HCT116 (cell line): ENCODE data around the gene PANK1. TPM values are rescaled to one million over a fixed set of nuclear protein-coding genes. Genes with fewer than 3 reads are reported as not detected.

ENCODE experiments used
- ATAC-seq: fragments of 200-7000 bp; cut with Tn5 transposase; 2 replicates; pipeline ENCODE4 v1.9.1; 2020; ENCODE audit warnings: mild to moderate bottlenecking, moderate library complexity
- BruUV-seq: library from RNA; stranded (reverse); fragments of 400-500 nt; replicated peaks from 2 replicates; lab custom pipeline; 2021; lab: Mats Ljungman, UMichigan
- CTCF ChIA-PET: fragments of 300-600 bp; sonication (Branson Sonifier 250); formaldehyde crosslinking; loops from one replicate; lab custom pipeline; 2021; ENCODE audit warnings: antibody characterized with exemption; lab: Charles Lee
- POLR2A ChIA-PET: fragments of 300-600, 350-600 bp; sonication (Branson Sonifier 250); formaldehyde crosslinking; loops from one replicate; lab custom pipeline; 2021; ENCODE audit warnings: antibody characterized with exemption; lab: Charles Lee
- RAD21 ChIA-PET, 2 experiments: fragments of 300-600 bp; sonication (Branson Sonifier 250); formaldehyde crosslinking; loops; one replicate each; lab custom pipeline; 2023; ENCODE audit warnings: low total read pairs in 2 of 2; ENCODE audit not compliant: uncharacterized antibody in 2 of 2, unreplicated experiment in 2 of 2, low non-redundant PET in 1 of 2; lab: Charles Lee
- DNase-seq: peaks from one replicate; pipeline ENCODE4 v3.0.0-alpha.2; 2010; ENCODE audit warnings: low read depth, low spot score
- H2AFZ ChIP-seq: fragments of 200-600 bp; shearing (Covaris generic), sonication (generic); 2 replicates; pipeline ENCODE4 v1.6.1; 2017; ENCODE audit warnings: low read depth, mixed run types, mixed read lengths, antibody characterized with exemption, low read length; ENCODE audit not compliant: poor library complexity, severe bottlenecking
- H3K27ac ChIP-seq: 2 replicates; pipeline ENCODE4 v1.5.1; 2012; ENCODE audit warnings: low read depth, low read length
- H3K27me3 ChIP-seq: fragments of 200-600 bp; sonication (generic); 2 replicates; pipeline ENCODE4 v1.6.1; 2016; ENCODE audit warnings: mixed run types, low read length, mixed read lengths; ENCODE audit not compliant: insufficient read depth
- H3K36me3 ChIP-seq, 2 experiments: fragments of 200-500 bp in 1 of 2; fragments of 200-600 bp in 1 of 2; sonication (Bioruptor generic) in 1 of 2; sonication (generic) in 1 of 2; 2 replicates each; pipeline versions ENCODE4 v1.5.1 to v1.6.1; 2014 to 2016; ENCODE audit warnings: low read length in 2 of 2, inconsistent platforms in 1 of 2, mixed read lengths in 1 of 2, mixed run types in 1 of 2; ENCODE audit not compliant: insufficient read depth in 2 of 2, control insufficient read depth in 1 of 2
- H3K4me1 ChIP-seq, 2 experiments: fragments of 200-600 bp in 1 of 2; sonication (generic) in 1 of 2; 2 replicates each; pipeline versions ENCODE4 v1.5.1 to v1.6.1; 2012 to 2017; ENCODE audit warnings: low read length in 2 of 2, inconsistent platforms in 1 of 2, mild to moderate bottlenecking in 1 of 2, mixed read lengths in 1 of 2, mixed run types in 1 of 2, moderate library complexity in 1 of 2; ENCODE audit not compliant: insufficient read depth in 2 of 2, control insufficient read depth in 1 of 2
- H3K4me2 ChIP-seq: fragments of 200-600 bp; sonication (generic); 2 replicates; pipeline ENCODE4 v1.6.1; 2017; ENCODE audit warnings: mixed run types, low read length, mixed read lengths
- H3K4me3 ChIP-seq, 2 experiments: fragments of 200-600 bp in 1 of 2; sonication (generic) in 1 of 2; replicated peaks in 1 of 2; 2 replicates each; pipeline ENCODE4 v1.5.1; 2011 to 2016; ENCODE audit warnings: low read length in 2 of 2, control low read depth in 1 of 2, low read depth in 1 of 2, mild to moderate bottlenecking in 1 of 2, mixed read lengths in 1 of 2, mixed run types in 1 of 2
- H3K79me2 ChIP-seq: fragments of 200-600 bp; sonication (generic); 2 replicates; pipeline ENCODE4 v1.6.1; 2017; ENCODE audit warnings: mild to moderate bottlenecking, mixed run types, low read length, moderate library complexity, mixed read lengths; ENCODE audit not compliant: insufficient read depth
- H3K9ac ChIP-seq: fragments of 200-600 bp; sonication (generic); 2 replicates; pipeline ENCODE4 v1.6.1; 2016; ENCODE audit warnings: low read length, mixed read lengths
- H3K9me2 ChIP-seq: fragments of 200-600 bp; sonication (generic), shearing (Covaris generic); 2 replicates; pipeline ENCODE4 v1.6.1; 2017; ENCODE audit warnings: mixed run types, mild to moderate bottlenecking, moderate library complexity; ENCODE audit not compliant: insufficient read depth
- H3K9me3 ChIP-seq, 2 experiments: fragments of 200-500 bp in 1 of 2; fragments of 200-600 bp in 1 of 2; sonication (Bioruptor generic) in 1 of 2; sonication (generic) in 1 of 2; 2 replicates each; pipeline ENCODE4 v1.6.1; 2014 to 2017; ENCODE audit warnings: low read length in 2 of 2, mixed read lengths in 2 of 2, inconsistent platforms in 1 of 2, low read depth in 1 of 2, mild to moderate bottlenecking in 1 of 2, mixed run types in 1 of 2, moderate library complexity in 1 of 2; ENCODE audit not compliant: control insufficient read depth in 1 of 2, insufficient read depth in 1 of 2
- H4K20me1 ChIP-seq: fragments of 200-600 bp; sonication (generic), shearing (Covaris generic); 2 replicates; pipeline ENCODE4 v1.6.1; 2017; ENCODE audit warnings: mixed run types, mild to moderate bottlenecking, moderate library complexity; ENCODE audit not compliant: insufficient read depth
- CBX3 ChIP-seq: IDR thresholded peaks from 2 replicates; pipeline ENCODE4 v1.6.1; 2012; ENCODE audit warnings: low read depth
- CEBPB ChIP-seq: IDR thresholded peaks from 2 replicates; pipeline ENCODE4 v1.6.1; 2012; ENCODE audit warnings: low read depth
- CTCF ChIP-seq, 3 experiments: fragments of 200-600 bp in 1 of 3; sonication (generic) in 1 of 3; IDR thresholded peaks in 2 of 3; conservative IDR thresholded peaks in 1 of 3; 2 replicates each; pipeline ENCODE4 v1.5.1; 2012 to 2017; ENCODE audit warnings: low read depth in 2 of 3, low read length in 2 of 3, antibody characterized with exemption in 1 of 3, borderline replicate concordance in 1 of 3, control low read depth in 1 of 3, mild to moderate bottlenecking in 1 of 3, mixed read lengths in 1 of 3, mixed run types in 1 of 3, moderate library complexity in 1 of 3; ENCODE audit not compliant: insufficient read depth in 1 of 3
- EGR1 ChIP-seq: IDR thresholded peaks from 2 replicates; pipeline ENCODE4 v1.6.1; 2012; ENCODE audit warnings: low read depth
- ELF1 ChIP-seq: IDR thresholded peaks from 2 replicates; pipeline ENCODE4 v1.6.1; 2012; ENCODE audit warnings: low read depth, borderline replicate concordance
- EZH2phosphoT487 ChIP-seq: fragments of 200-600 bp; IDR thresholded peaks from 2 replicates; pipeline ENCODE4 v1.6.1; 2018; ENCODE audit warnings: antibody characterized with exemption, borderline replicate concordance
- JUND ChIP-seq: IDR thresholded peaks from 2 replicates; pipeline ENCODE4 v1.6.1; 2012
- POLR2A ChIP-seq: IDR thresholded peaks from 2 replicates; pipeline ENCODE4 v1.7.0; 2011; ENCODE audit warnings: borderline replicate concordance; ENCODE audit not compliant: insufficient read depth, insufficient read length; ENCODE audit errors: extremely low read depth
- POLR2AphosphoS5 ChIP-seq: IDR thresholded peaks from 2 replicates; pipeline ENCODE4 v1.6.1; 2011; ENCODE audit warnings: mild to moderate bottlenecking, low read depth, low read length, moderate library complexity
- RAD21 ChIP-seq: IDR thresholded peaks from 2 replicates; pipeline ENCODE4 v1.6.1; 2012; ENCODE audit warnings: low read depth, mild to moderate bottlenecking
- REST ChIP-seq: IDR thresholded peaks from 2 replicates; pipeline ENCODE4 v1.6.1; 2012; ENCODE audit warnings: low read depth
- SIN3A ChIP-seq: IDR thresholded peaks from 2 replicates; pipeline ENCODE4 v1.6.1; 2012; ENCODE audit warnings: low read depth
- SRF ChIP-seq: IDR thresholded peaks from 2 replicates; pipeline ENCODE4 v1.6.1; 2012; ENCODE audit warnings: low read depth
- TCF7L2 ChIP-seq: IDR thresholded peaks from 2 replicates; pipeline ENCODE4 v1.7.0; 2011; ENCODE audit warnings: borderline replicate concordance, inconsistent platforms; ENCODE audit not compliant: insufficient read depth, insufficient read length; ENCODE audit errors: extremely low read depth
- ZBTB33 ChIP-seq: IDR thresholded peaks from 2 replicates; pipeline ENCODE4 v1.6.1; 2011; ENCODE audit warnings: mild to moderate bottlenecking, low read length, moderate library complexity; ENCODE audit not compliant: insufficient replicate concordance; ENCODE audit errors: extremely low read depth
- ZFX ChIP-seq: fragments of 450-650 bp; IDR thresholded peaks from 2 replicates; pipeline ENCODE4 v1.6.1; 2017
- ZNF274 ChIP-seq: fragments of 200-500 bp; sonication (Bioruptor generic); IDR thresholded peaks from 2 replicates; pipeline ENCODE4 v1.6.1; 2014; ENCODE audit warnings: mild to moderate bottlenecking, low read depth, low read length, inconsistent platforms
- intact Hi-C: fragments of 100-400 bp; cut with micrococcal nuclease; formaldehyde crosslinking; loops from 2 replicates; pipeline ENCODE4 v1.10.0; 2022
- total RNA-seq: library from RNA; stranded (reverse); gene quantifications from one replicate; pipeline ENCODE4 v1.2.1, GENCODE V29; 2021; ENCODE audit not compliant: unreplicated experiment
- TF ChIP-seq, protein P1 (sequence below): IDR thresholded peaks from 2 replicates; pipeline ENCODE4 v1.6.1; 2012
- TF ChIP-seq, protein P2 (sequence below): IDR thresholded peaks from 2 replicates; pipeline ENCODE4 v1.6.1; 2012

The PANK1 gene
- total RNA-seq, 1 experiment from 2014 or later, result 6.4 TPM

GRCh38 chr10:89548673-89549072, 96.4 kb downstream of the PANK1 start:
- no peak overlapping the region for H3K9ac ChIP-seq
- no peaks in the 10 kb centered on the region for H4K20me1 ChIP-seq
- TF ChIP-seq JUND, result no peak
- TF ChIP-seq, protein P1, sequence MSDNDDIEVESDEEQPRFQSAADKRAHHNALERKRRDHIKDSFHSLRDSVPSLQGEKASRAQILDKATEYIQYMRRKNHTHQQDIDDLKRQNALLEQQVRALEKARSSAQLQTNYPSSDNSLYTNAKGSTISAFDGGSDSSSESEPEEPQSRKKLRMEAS, result no peak
- TF ChIP-seq, protein P2, sequence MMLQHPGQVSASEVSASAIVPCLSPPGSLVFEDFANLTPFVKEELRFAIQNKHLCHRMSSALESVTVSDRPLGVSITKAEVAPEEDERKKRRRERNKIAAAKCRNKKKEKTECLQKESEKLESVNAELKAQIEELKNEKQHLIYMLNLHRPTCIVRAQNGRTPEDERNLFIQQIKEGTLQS, result no peak
- no peak for TF ChIP-seq ZNF274
- TF ChIP-seq POLR2AphosphoS5, result no peak
- TF ChIP-seq CBX3, result no peak
- TF ChIP-seq REST, result no peak
- no peak for TF ChIP-seq ZFX
- no peak for TF ChIP-seq SIN3A
- no peak for TF ChIP-seq POLR2A
- TF ChIP-seq RAD21, result no peak
- no peak for TF ChIP-seq TCF7L2
- no peak for TF ChIP-seq CEBPB
- TF ChIP-seq SRF, result no peak
- TF ChIP-seq ZBTB33, result no peak
- TF ChIP-seq ELF1, result no peak
- TF ChIP-seq EGR1, result no peak
- no peak for TF ChIP-seq EZH2phosphoT487
- TF ChIP-seq CTCF (IDR thresholded peaks at IDR 0.05 in 2 of 3, conservative IDR thresholded peaks at IDR 0.05 in 1 of 3; ENCODE audit: borderline replicate concordance in 1 of 3, insufficient read depth in 1 of 3, low read depth in 2 of 3, low read length in 2 of 3), result no peak
- no peak for DNase-seq
- H3K9me3 ChIP-seq, result no peaks in the 10 kb centered on the region
- ChIA-PET POLR2A (no interaction called here), CTCF (no interaction called here), RAD21 (no interaction called here)
- H3K9me2 ChIP-seq, result no peaks in the 10 kb centered on the region
- intact Hi-C loops, result no loop called here
- no TSS peak for BruUV-seq
- H3K36me3 ChIP-seq, result no peaks in the 10 kb centered on the region
- H3K27ac ChIP-seq, result no peak overlapping the region
- no peak for ATAC-seq
- H2AFZ ChIP-seq, result no peak overlapping the region
- H3K79me2 ChIP-seq, result no peaks in the 10 kb centered on the region
- no peaks in the 10 kb centered on the region for H3K27me3 ChIP-seq
- H3K4me2 ChIP-seq, result no peak overlapping the region
- H3K4me1 ChIP-seq, result peaks cover 0 to 14% of the 10 kb centered on the region in 2 experiments; a peak in 2 of 4 replicates
- H3K4me3 ChIP-seq, result no peak overlapping the region
